IMR-90 (cell line): ENCODE measurements around the gene EIF4G3. TPM values are rescaled to one million over a fixed set of nuclear protein-coding genes. Genes with fewer than 3 reads are reported as not detected.

ENCODE experiments used
- ATAC-seq: fragments of 200-7000 bp; cut with Tn5 transposase; 2 replicates; pipeline ENCODE4 v1.9.1; 2020; ENCODE audit warnings: low read depth, mild to moderate bottlenecking, moderate library complexity
- BruUV-seq: library from RNA; stranded (reverse); fragments of 400-500 nt; replicated peaks from 2 replicates; lab custom pipeline; 2021; lab: Mats Ljungman, UMichigan
- CTCF ChIA-PET: fragments of 300-600 bp; formaldehyde crosslinking; extraction: SDS; loops from one replicate; lab custom pipeline; 2021; ENCODE audit warnings: antibody characterized with exemption; lab: Yijun Ruan, JAX
- POLR2A ChIA-PET: fragments of 300-600 bp; sonication (Branson Sonifier 250); formaldehyde crosslinking; loops from one replicate; lab custom pipeline; 2022; ENCODE audit warnings: antibody characterized with exemption; ENCODE audit not compliant: unreplicated experiment; lab: Charles Lee
- DNase-seq: peaks from one replicate; pipeline ENCODE4 v3.0.0; 2013
- H2AFZ ChIP-seq: replicated peaks from 2 replicates; pipeline ENCODE3; 2013; ENCODE audit warnings: low read length, mild to moderate bottlenecking; ENCODE audit not compliant: poor library complexity
- H2AK5ac ChIP-seq: 2 replicates; pipeline ENCODE4 v1.6.1; 2013; ENCODE audit warnings: low read depth, low read length, inconsistent platforms
- H2AK9ac ChIP-seq: replicated peaks from 2 replicates; pipeline ENCODE3; 2013; ENCODE audit warnings: mild to moderate bottlenecking, low read depth, low read length, moderate library complexity; ENCODE audit not compliant: poor library complexity
- H2BK120ac ChIP-seq: 2 replicates; pipeline ENCODE4 v1.6.1; 2013; ENCODE audit warnings: low read depth, low read length, inconsistent platforms
- H2BK15ac ChIP-seq: 3 replicates; pipeline ENCODE4 v1.6.1; 2013; ENCODE audit warnings: low read depth, low read length, inconsistent platforms
- H2BK20ac ChIP-seq: 2 replicates; pipeline ENCODE4 v1.6.1; 2013; ENCODE audit warnings: low read depth, mild to moderate bottlenecking, inconsistent platforms, low read length, moderate library complexity
- H2BK5ac ChIP-seq: 2 replicates; pipeline ENCODE4 v1.6.1; 2013; ENCODE audit warnings: mild to moderate bottlenecking, low read depth, low read length, inconsistent platforms; ENCODE audit not compliant: poor library complexity, severe bottlenecking
- H3K14ac ChIP-seq: replicated peaks from 2 replicates; pipeline ENCODE4 v1.6.1; 2013; ENCODE audit warnings: low read depth, low read length, inconsistent platforms
- H3K18ac ChIP-seq: 2 replicates; pipeline ENCODE4 v1.6.1; 2013; ENCODE audit warnings: low read depth, low read length, control low read depth
- H3K23ac ChIP-seq: 2 replicates; pipeline ENCODE4 v1.6.1; 2013; ENCODE audit warnings: low read depth, low read length, inconsistent platforms
- H3K27ac ChIP-seq: 2 replicates; pipeline ENCODE4 v1.5.1; 2013; ENCODE audit warnings: mild to moderate bottlenecking, control low read depth, low read length; ENCODE audit not compliant: insufficient read depth
- H3K27me3 ChIP-seq: 2 replicates; pipeline ENCODE4 v1.6.1; 2013; ENCODE audit warnings: low read length; ENCODE audit not compliant: control insufficient read depth, insufficient read depth
- H3K36me3 ChIP-seq: 2 replicates; pipeline ENCODE4 v1.6.1; 2013; ENCODE audit warnings: low read length, mixed read lengths; ENCODE audit not compliant: control insufficient read depth, insufficient read depth
- H3K4ac ChIP-seq: 2 replicates; pipeline ENCODE4 v1.6.1; 2013; ENCODE audit warnings: low read depth, low read length, inconsistent platforms
- H3K4me1 ChIP-seq: 2 replicates; pipeline ENCODE4 v1.6.1; 2013; ENCODE audit warnings: low read length, mixed read lengths; ENCODE audit not compliant: control insufficient read depth, insufficient read depth
- H3K4me2 ChIP-seq: 2 replicates; pipeline ENCODE4 v1.6.1; 2013; ENCODE audit warnings: low read depth, mild to moderate bottlenecking, control low read depth, low read length, moderate library complexity
- H3K4me3 ChIP-seq: 2 replicates; pipeline ENCODE4 v1.5.1; 2013; ENCODE audit warnings: low read depth, mild to moderate bottlenecking, control low read depth, low read length, moderate library complexity; ENCODE audit not compliant: insufficient read depth
- H3K56ac ChIP-seq: 2 replicates; pipeline ENCODE4 v1.6.1; 2013; ENCODE audit warnings: low read length, inconsistent platforms; ENCODE audit not compliant: insufficient read depth; ENCODE audit errors: extremely low read depth
- H3K79me1 ChIP-seq, 2 experiments: 2 replicates each; pipeline ENCODE4 v1.6.1; 2013; ENCODE audit warnings: low read length in 2 of 2, inconsistent platforms in 1 of 2, low read depth in 1 of 2
- H3K9ac ChIP-seq: 2 replicates; pipeline ENCODE4 v1.6.1; 2013; ENCODE audit warnings: low read depth, low read length, control low read depth
- H3K9me1 ChIP-seq: 2 replicates; pipeline ENCODE4 v1.6.1; 2013; ENCODE audit warnings: low read length, inconsistent platforms; ENCODE audit not compliant: insufficient read depth
- H3K9me3 ChIP-seq: 2 replicates; pipeline ENCODE4 v1.6.1; 2013; ENCODE audit warnings: low read length; ENCODE audit not compliant: control insufficient read depth, insufficient read depth
- H4K20me1 ChIP-seq: 2 replicates; pipeline ENCODE4 v1.6.1; 2013; ENCODE audit warnings: low read length, inconsistent platforms; ENCODE audit not compliant: insufficient read depth
- H4K5ac ChIP-seq: 2 replicates; pipeline ENCODE4 v1.6.1; 2013; ENCODE audit warnings: mild to moderate bottlenecking, low read depth, low read length, control low read depth
- H4K8ac ChIP-seq, 2 experiments: 2 replicates each; pipeline ENCODE4 v1.6.1; 2013; ENCODE audit warnings: low read depth in 2 of 2, low read length in 2 of 2, control low read depth in 1 of 2, inconsistent platforms in 1 of 2
- H4K91ac ChIP-seq: 2 replicates; pipeline ENCODE4 v1.6.1; 2013; ENCODE audit warnings: low read depth, low read length, inconsistent platforms; ENCODE audit not compliant: insufficient read depth
- CEBPB ChIP-seq: IDR thresholded peaks from 2 replicates; pipeline ENCODE4 v1.6.1; 2012; ENCODE audit warnings: low read depth, low read length, improper control_type of control experiment
- CHD1 ChIP-seq: IDR thresholded peaks from 2 replicates; pipeline ENCODE4 v1.6.1; 2012; ENCODE audit warnings: low read depth, low read length, improper control_type of control experiment
- CTCF ChIP-seq: conservative IDR thresholded peaks from 2 replicates; pipeline ENCODE4 v1.5.1; 2012; ENCODE audit warnings: mild to moderate bottlenecking, low read depth, low read length, improper control_type of control experiment
- ELK1 ChIP-seq: fragments of 150-350 bp; IDR thresholded peaks from 2 replicates; pipeline ENCODE4 v1.6.1; 2016; ENCODE audit warnings: low read depth, mild to moderate bottlenecking, low read length, moderate library complexity, borderline replicate concordance
- NFE2L2 ChIP-seq: fragments of 150-350 bp; IDR thresholded peaks from 2 replicates; pipeline ENCODE4 v1.6.1; 2016; ENCODE audit warnings: low read depth, mild to moderate bottlenecking, low read length
- RAD21 ChIP-seq: IDR thresholded peaks from 2 replicates; pipeline ENCODE4 v1.6.1; 2012; ENCODE audit warnings: low read length, improper control_type of control experiment
- RCOR1 ChIP-seq: IDR thresholded peaks from 2 replicates; pipeline ENCODE4 v1.6.1; 2012; ENCODE audit warnings: mild to moderate bottlenecking, low read length, improper control_type of control experiment; ENCODE audit not compliant: insufficient replicate concordance
- RFX5 ChIP-seq: IDR thresholded peaks from 2 replicates; pipeline ENCODE4 v1.8.0; 2012; ENCODE audit warnings: low read depth, mild to moderate bottlenecking, low read length, moderate library complexity
- SMC3 ChIP-seq: fragments of 150-350 bp; IDR thresholded peaks from 2 replicates; pipeline ENCODE4 v1.6.1; 2016; ENCODE audit warnings: low read depth, mild to moderate bottlenecking, antibody characterized with exemption, low read length, moderate library complexity
- USF2 ChIP-seq: fragments of 150-350 bp; IDR thresholded peaks from 2 replicates; pipeline ENCODE4 v1.6.1; 2017; ENCODE audit warnings: mild to moderate bottlenecking, antibody characterized with exemption, low read length, low read depth
- WGBS, 2 experiments: methylation state at CpG; one replicate each; pipeline versions ENCODE4 v1.1.5 to v1.1.7; 2013; ENCODE audit warnings: missing lambda C conversion rate in 2 of 2; ENCODE audit not compliant: insufficient read length in 1 of 2; ENCODE audit errors: extremely low coverage in 2 of 2; 5-methylcytosine and 5-hydroxymethylcytosine counted together
- dilution Hi-C: fragments of 300-500 bp; cut with HindIII; formaldehyde crosslinking; loops from one replicate; pipeline ENCODE4 v1.14.3; 2018; ENCODE audit warnings: low sequenced_read_pairs; ENCODE audit not compliant: unreplicated experiment
- in situ Hi-C: fragments of 300-500 bp; cut with MboI; formaldehyde crosslinking; loops from 3 replicates; pipeline ENCODE4 v1.14.3; 2019; ENCODE audit warnings: low sequenced_read_pairs, inconsistent platforms, mixed read lengths
- intact Hi-C: fragments of 100-400 bp; cut with micrococcal nuclease; formaldehyde crosslinking; loops from 2 replicates; pipeline ENCODE4 v1.10.0; 2022
- polyA plus RNA-seq, 3 experiments: library from polyadenylated mRNA; depleted of rRNA; stranded (reverse); fragments of >200 nt; gene quantifications; 2 replicates each; pipeline ENCODE4 v1.2.3, GENCODE V29; 2012; ENCODE audit warnings: low replicate concordance in 1 of 3
- total RNA-seq: library from RNA; depleted of rRNA; stranded (reverse); fragments of >200 nt; gene quantifications from 2 replicates; pipeline ENCODE4 v1.2.3, GENCODE V29; 2012

The EIF4G3 gene
- total and polyA plus RNA-seq, 2 of the 4 experiments (the other 2 are of a cell fraction), result 25.8 to 49.2 TPM

GRCh38 chr1:20949871-20950590 lies 226.7 kb downstream of the EIF4G3 start:
- Histone ChIP-seq H2BK120ac (no peak overlapping the region), H2AK9ac (no peak overlapping the region), H2BK15ac (no peak overlapping the region), H3K27me3 (no peaks in the 10 kb centered on the region), H3K4ac (no peak overlapping the region), H2BK20ac (no peak overlapping the region), H3K14ac (no peak overlapping the region), H3K4me2 (no peak overlapping the region), H3K9ac (no peak overlapping the region), H4K8ac (no peak overlapping the region), H3K9me3 (no peaks in the 10 kb centered on the region), H2AK5ac (no peak overlapping the region), H3K9me1 (no peaks in the 10 kb centered on the region; the same call in 1 of the 2 replicates), H3K4me3 (no peak overlapping the region), H3K79me1 (peaks cover 5 to 11% of the 10 kb centered on the region in 2 experiments; a peak in 3 of 4 replicates), H2AFZ (no peak overlapping the region), H3K18ac (no peak overlapping the region), H3K23ac (no peak overlapping the region), H4K20me1 (no peaks in the 10 kb centered on the region), H3K36me3 (peaks cover 10% of the 10 kb centered on the region), H3K56ac (no peak overlapping the region), H3K4me1 (no peaks in the 10 kb centered on the region), H2BK5ac (no peak overlapping the region), H4K91ac (no peak overlapping the region), H4K5ac (no peak overlapping the region), H3K27ac (no peak overlapping the region)
- in situ Hi-C loops, result no loop called here
- ATAC-seq (no peak), DNase-seq (no peak)
- dilution Hi-C loops, result no loop called here
- TF ChIP-seq ELK1 (no peak), RCOR1 (no peak), RAD21 (no peak), CHD1 (no peak), CTCF (no peak), CEBPB (no peak), USF2 (no peak), NFE2L2 (no peak), RFX5 (no peak), SMC3 (no peak)
- CTCF ChIA-PET, result interaction anchor here (0.6 kb wide), 4 partner anchors 14 to 252 kb away, joined by 3 read pairs; no protein-coding TSS in a partner anchor
- no CpG with 5 or more reads among the region's 9 CpGs for WGBS, 2 experiments
- POLR2A ChIA-PET, result interaction anchor here (0.6 kb wide), 1 partner anchor 211 kb away, joined by 4 read pairs; no protein-coding TSS in a partner anchor
- no TSS peak for BruUV-seq
- intact Hi-C loops, result loop anchor here (10.0 kb wide), 1 partner anchor 245 kb away; no protein-coding TSS in a partner anchor
